Measurements from ENCODE around the gene FGF12.

DNA sequence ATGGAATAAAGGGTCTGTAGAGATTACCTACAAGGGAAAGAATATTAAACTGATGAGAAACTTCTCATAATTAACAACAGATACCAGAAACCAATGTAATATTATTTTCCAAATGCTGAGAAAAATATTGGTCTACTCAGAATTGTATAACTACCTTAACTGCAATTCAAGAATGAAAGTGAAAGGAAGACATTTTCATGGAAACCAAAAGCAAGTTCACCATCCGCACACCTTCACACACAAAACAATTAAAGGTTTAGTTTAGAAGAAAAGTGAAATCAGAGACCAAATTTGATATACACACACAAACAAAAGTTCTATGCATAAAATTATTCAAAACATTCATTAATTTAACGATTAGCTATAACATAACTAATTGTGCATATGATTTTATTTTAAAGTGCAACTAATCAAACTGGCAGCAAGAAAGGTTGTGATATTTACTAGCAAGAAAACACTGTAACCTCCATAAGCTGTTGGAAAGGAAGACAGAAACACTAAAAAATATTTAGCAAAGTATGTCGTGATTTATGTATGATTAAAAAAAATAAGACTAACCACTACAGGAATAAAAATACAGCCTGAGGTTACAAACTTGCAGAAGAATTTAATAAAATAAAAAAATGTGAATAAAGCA, 395.5 kb downstream of the FGF12 start:
- TF ChIP-seq, protein P1, sequence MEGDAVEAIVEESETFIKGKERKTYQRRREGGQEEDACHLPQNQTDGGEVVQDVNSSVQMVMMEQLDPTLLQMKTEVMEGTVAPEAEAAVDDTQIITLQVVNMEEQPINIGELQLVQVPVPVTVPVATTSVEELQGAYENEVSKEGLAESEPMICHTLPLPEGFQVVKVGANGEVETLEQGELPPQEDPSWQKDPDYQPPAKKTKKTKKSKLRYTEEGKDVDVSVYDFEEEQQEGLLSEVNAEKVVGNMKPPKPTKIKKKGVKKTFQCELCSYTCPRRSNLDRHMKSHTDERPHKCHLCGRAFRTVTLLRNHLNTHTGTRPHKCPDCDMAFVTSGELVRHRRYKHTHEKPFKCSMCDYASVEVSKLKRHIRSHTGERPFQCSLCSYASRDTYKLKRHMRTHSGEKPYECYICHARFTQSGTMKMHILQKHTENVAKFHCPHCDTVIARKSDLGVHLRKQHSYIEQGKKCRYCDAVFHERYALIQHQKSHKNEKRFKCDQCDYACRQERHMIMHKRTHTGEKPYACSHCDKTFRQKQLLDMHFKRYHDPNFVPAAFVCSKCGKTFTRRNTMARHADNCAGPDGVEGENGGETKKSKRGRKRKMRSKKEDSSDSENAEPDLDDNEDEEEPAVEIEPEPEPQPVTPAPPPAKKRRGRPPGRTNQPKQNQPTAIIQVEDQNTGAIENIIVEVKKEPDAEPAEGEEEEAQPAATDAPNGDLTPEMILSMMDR (conservative IDR thresholded peaks at IDR 0.05; ENCODE audit: low read depth in 2 of 2) = no peak
- TF ChIP-seq CREB1 (CRISPR knock-in tag; IDR thresholded peaks at IDR 0.05; ENCODE audit: low read depth) = no peak
- no peak for TF ChIP-seq EZH2 (IDR thresholded peaks at IDR 0.05; ENCODE audit: low read depth, unreplicated experiment)
- TF ChIP-seq JUNB (IDR thresholded peaks at IDR 0.05; ENCODE audit: unreplicated experiment) = no peak
- TF ChIP-seq STAT1 (IDR thresholded peaks at IDR 0.05; ENCODE audit: unreplicated experiment) = no peak
- TF ChIP-seq EZH2phosphoT487 (IDR thresholded peaks at IDR 0.05; ENCODE audit: unreplicated experiment) = no peak
- TF ChIP-seq, protein P2, sequence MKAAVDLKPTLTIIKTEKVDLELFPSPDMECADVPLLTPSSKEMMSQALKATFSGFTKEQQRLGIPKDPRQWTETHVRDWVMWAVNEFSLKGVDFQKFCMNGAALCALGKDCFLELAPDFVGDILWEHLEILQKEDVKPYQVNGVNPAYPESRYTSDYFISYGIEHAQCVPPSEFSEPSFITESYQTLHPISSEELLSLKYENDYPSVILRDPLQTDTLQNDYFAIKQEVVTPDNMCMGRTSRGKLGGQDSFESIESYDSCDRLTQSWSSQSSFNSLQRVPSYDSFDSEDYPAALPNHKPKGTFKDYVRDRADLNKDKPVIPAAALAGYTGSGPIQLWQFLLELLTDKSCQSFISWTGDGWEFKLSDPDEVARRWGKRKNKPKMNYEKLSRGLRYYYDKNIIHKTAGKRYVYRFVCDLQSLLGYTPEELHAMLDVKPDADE (IDR thresholded peaks at IDR 0.05) = no peak
- TF ChIP-seq, protein P3, sequence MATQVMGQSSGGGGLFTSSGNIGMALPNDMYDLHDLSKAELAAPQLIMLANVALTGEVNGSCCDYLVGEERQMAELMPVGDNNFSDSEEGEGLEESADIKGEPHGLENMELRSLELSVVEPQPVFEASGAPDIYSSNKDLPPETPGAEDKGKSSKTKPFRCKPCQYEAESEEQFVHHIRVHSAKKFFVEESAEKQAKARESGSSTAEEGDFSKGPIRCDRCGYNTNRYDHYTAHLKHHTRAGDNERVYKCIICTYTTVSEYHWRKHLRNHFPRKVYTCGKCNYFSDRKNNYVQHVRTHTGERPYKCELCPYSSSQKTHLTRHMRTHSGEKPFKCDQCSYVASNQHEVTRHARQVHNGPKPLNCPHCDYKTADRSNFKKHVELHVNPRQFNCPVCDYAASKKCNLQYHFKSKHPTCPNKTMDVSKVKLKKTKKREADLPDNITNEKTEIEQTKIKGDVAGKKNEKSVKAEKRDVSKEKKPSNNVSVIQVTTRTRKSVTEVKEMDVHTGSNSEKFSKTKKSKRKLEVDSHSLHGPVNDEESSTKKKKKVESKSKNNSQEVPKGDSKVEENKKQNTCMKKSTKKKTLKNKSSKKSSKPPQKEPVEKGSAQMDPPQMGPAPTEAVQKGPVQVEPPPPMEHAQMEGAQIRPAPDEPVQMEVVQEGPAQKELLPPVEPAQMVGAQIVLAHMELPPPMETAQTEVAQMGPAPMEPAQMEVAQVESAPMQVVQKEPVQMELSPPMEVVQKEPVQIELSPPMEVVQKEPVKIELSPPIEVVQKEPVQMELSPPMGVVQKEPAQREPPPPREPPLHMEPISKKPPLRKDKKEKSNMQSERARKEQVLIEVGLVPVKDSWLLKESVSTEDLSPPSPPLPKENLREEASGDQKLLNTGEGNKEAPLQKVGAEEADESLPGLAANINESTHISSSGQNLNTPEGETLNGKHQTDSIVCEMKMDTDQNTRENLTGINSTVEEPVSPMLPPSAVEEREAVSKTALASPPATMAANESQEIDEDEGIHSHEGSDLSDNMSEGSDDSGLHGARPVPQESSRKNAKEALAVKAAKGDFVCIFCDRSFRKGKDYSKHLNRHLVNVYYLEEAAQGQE (IDR thresholded peaks at IDR 0.05; ENCODE audit: unreplicated experiment) = no peak
- TF ChIP-seq NANOG (IDR thresholded peaks at IDR 0.05; ENCODE audit: borderline replicate concordance) = no peak
- TF ChIP-seq ZNF114 (CRISPR knock-in tag; IDR thresholded peaks at IDR 0.05) = no peak
- TF ChIP-seq POLR2AphosphoS5 (IDR thresholded peaks at IDR 0.05; ENCODE audit: low read depth) = no peak
